Ishikawa (cell line): ENCODE data around the gene TRIM2.

Experiments used
- CEBPB ChIP-seq: IDR thresholded peaks from 2 replicates; pipeline ENCODE4 v1.6.1; 2012
- CREB1 ChIP-seq: IDR thresholded peaks from 2 replicates; pipeline ENCODE4 v1.6.1; 2012; ENCODE audit warnings: low read depth
- EGR1 ChIP-seq: IDR thresholded peaks from 2 replicates; pipeline ENCODE4 v1.6.1; 2012
- EP300 ChIP-seq: IDR thresholded peaks from 2 replicates; pipeline ENCODE4 v1.6.1; 2012; ENCODE audit warnings: borderline replicate concordance
- FOXM1 ChIP-seq: IDR thresholded peaks from 2 replicates; pipeline ENCODE4 v1.6.1; 2012; ENCODE audit warnings: low read depth, borderline replicate concordance
- MAX ChIP-seq: IDR thresholded peaks from 2 replicates; pipeline ENCODE4 v1.6.1; 2012
- NFIC ChIP-seq: IDR thresholded peaks from 2 replicates; pipeline ENCODE4 v1.6.1; 2012
- RAD21 ChIP-seq: IDR thresholded peaks from 2 replicates; pipeline ENCODE4 v1.6.1; 2012; ENCODE audit warnings: low read depth
- TAF1 ChIP-seq: IDR thresholded peaks from 2 replicates; pipeline ENCODE4 v1.6.1; 2012; ENCODE audit warnings: low read depth, mild to moderate bottlenecking
- TCF12 ChIP-seq: IDR thresholded peaks from 2 replicates; pipeline ENCODE4 v1.6.1; 2012; ENCODE audit warnings: low read depth
- TEAD4 ChIP-seq: IDR thresholded peaks from 2 replicates; pipeline ENCODE4 v1.6.1; 2012
- YY1 ChIP-seq: IDR thresholded peaks from 2 replicates; pipeline ENCODE4 v1.6.1; 2012; ENCODE audit warnings: low read depth
- ZBTB7A ChIP-seq: IDR thresholded peaks from 2 replicates; pipeline ENCODE4 v1.6.1; 2012; ENCODE audit warnings: low read depth
- TF ChIP-seq, protein P1 (sequence below): IDR thresholded peaks from 2 replicates; pipeline ENCODE4 v1.6.1; 2012
- TF ChIP-seq, protein P2 (sequence below): IDR thresholded peaks from 2 replicates; pipeline ENCODE4 v1.6.1; 2012; ENCODE audit warnings: low read depth, mild to moderate bottlenecking

Gene TRIM2

DNA sequence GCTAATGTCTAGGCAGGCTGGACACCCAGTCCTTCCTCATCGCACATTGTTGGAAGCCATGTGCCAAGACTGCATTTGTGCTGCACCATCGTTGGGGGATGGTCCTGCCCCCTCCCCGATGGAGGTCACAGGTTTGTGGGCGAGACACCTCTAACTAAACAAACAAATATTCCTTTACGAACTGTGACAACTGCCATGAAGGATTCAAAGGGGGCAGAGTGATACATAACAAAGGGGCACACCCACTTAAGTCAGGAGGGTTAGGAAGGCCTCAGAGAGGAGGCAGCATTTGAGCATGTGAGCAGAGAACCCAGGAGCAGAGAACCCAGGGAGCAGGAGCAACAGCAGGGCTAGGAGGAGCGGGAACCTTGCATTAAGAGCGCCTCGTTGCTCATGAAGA lies 37.1 kb downstream of the TRIM2 start:
- TF ChIP-seq EP300: no peak
- TF ChIP-seq EGR1: no peak
- TF ChIP-seq ZBTB7A: no peak
- TF ChIP-seq, protein P1, sequence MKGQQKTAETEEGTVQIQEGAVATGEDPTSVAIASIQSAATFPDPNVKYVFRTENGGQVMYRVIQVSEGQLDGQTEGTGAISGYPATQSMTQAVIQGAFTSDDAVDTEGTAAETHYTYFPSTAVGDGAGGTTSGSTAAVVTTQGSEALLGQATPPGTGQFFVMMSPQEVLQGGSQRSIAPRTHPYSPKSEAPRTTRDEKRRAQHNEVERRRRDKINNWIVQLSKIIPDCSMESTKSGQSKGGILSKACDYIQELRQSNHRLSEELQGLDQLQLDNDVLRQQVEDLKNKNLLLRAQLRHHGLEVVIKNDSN: no peak
- TF ChIP-seq MAX: no peak
- TF ChIP-seq, protein P2, sequence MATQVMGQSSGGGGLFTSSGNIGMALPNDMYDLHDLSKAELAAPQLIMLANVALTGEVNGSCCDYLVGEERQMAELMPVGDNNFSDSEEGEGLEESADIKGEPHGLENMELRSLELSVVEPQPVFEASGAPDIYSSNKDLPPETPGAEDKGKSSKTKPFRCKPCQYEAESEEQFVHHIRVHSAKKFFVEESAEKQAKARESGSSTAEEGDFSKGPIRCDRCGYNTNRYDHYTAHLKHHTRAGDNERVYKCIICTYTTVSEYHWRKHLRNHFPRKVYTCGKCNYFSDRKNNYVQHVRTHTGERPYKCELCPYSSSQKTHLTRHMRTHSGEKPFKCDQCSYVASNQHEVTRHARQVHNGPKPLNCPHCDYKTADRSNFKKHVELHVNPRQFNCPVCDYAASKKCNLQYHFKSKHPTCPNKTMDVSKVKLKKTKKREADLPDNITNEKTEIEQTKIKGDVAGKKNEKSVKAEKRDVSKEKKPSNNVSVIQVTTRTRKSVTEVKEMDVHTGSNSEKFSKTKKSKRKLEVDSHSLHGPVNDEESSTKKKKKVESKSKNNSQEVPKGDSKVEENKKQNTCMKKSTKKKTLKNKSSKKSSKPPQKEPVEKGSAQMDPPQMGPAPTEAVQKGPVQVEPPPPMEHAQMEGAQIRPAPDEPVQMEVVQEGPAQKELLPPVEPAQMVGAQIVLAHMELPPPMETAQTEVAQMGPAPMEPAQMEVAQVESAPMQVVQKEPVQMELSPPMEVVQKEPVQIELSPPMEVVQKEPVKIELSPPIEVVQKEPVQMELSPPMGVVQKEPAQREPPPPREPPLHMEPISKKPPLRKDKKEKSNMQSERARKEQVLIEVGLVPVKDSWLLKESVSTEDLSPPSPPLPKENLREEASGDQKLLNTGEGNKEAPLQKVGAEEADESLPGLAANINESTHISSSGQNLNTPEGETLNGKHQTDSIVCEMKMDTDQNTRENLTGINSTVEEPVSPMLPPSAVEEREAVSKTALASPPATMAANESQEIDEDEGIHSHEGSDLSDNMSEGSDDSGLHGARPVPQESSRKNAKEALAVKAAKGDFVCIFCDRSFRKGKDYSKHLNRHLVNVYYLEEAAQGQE: no peak
- no peak for TF ChIP-seq TCF12
- no peak for TF ChIP-seq CREB1
- TF ChIP-seq NFIC: no peak
- TF ChIP-seq FOXM1: no peak
- TF ChIP-seq TAF1: no peak
- TF ChIP-seq TEAD4: no peak
- no peak for TF ChIP-seq RAD21

DNA sequence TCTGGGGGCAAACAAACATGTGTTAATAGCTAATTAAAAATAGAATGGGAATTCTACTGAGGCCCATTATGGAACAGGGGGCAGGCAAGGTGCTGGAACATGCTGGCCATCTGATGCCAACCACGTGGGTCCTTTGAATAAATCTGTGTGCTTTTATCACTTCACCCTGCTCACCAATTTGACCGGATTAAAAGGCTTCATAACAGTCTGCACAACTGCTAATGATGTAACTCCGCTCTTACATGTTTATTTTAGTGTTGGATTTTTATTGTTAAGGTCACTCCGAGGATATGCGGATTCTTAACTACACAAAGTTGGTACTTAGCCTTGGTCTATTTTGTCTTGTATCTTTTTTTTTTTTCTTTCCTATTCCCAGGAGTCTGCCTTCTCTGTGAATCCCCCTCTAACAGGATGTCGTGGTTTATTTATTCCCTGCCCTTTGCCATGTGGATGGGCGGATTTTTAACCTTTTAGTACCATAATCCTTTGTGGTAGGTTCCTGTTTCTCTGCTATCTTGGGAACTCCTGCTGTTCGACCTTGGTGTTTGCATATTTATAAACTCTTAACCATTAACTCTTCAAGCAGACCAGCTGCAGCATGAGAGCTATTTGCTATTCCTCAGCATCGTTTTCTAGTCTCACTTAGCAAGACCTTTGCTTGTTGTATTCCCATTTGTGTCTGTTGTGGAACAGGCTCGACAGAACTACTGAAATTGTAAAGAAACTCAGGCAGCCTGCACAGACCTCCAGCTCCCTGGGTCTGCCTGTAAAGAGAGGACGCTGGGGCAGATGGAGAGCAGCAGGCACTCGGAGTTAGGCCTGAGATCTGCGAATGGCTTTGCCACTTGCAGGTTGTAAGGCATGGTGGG lies 38.0 kb downstream of the TRIM2 start:
- TF ChIP-seq MAX: no peak
- TF ChIP-seq, protein P1: no peak
- TF ChIP-seq FOXM1: no peak
- TF ChIP-seq TAF1: no peak

DNA sequence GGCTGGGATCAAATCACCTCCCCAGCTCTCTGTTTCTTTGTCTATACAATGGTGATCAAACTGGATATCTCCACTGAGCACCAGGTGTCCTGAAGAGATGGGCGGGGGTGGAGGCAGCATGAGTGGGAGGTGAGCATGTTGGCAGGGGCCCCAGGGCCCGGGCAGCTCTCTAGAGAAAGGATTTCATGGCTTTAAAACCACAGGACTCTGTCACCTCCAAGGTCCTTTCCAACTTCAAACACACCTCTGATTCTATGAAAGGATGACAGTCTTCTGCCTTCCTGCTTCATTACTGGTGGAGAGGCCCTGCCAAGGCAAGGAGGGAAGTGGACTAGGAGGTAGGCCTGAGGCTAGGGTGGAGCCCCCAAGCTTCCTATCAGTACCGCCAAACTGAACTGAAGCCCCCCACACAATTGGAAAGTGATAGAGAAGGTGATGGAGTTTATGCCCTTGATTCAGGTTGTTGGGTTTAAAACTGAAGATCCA lies 38.6 kb downstream of the TRIM2 start:
- TF ChIP-seq FOXM1 (no peak), RAD21 (no peak), MAX (no peak), TCF12 (no peak), YY1 (no peak), CEBPB (no peak)
- TF ChIP-seq, protein P1: no peak

DNA sequence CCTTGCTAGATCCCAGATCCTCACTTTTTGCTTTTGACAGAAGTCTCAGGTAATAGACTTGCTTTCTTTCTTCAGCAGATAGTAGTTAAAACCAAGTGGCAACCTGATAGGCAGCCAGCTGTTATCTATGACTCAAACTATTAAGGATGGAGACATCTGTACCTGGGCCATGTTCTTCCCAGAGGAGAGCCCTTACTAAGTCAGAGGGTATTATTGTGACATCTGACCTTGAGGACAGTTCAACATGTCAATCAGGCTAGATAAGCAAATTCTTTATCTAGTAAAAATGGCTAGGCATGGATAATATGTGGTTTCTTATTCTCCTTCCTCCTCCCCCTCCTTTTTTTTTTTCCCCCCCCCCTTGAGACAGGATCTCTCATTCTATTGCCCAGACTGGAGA lies 39.2 kb downstream of the TRIM2 start:
- no peak for TF ChIP-seq CEBPB
- no peak for TF ChIP-seq EP300
- no peak for TF ChIP-seq CREB1
- TF ChIP-seq, protein P1: no peak
- TF ChIP-seq EGR1: no peak
- no peak for TF ChIP-seq TCF12
- no peak for TF ChIP-seq YY1

DNA sequence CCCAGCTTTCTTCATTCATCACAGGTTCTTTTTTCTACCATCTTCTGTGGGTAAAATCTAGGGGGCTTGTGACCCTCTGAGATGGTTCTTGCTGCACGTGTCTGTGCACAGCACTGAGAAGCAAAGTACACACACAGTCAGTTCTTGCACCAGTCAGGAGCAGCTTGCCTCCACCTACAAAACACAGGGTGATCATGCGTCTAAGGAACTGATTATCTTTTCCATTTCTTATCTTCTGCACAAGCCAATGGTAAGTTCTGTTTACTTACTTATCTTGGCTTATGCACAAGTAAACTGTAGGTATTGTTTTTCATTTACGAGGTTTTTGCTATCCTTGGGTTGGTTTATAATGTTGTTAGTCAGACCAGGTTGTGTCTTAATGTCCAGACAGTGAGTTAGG lies 40.7 kb downstream of the TRIM2 start:
- TF ChIP-seq, protein P2: no peak
- TF ChIP-seq TAF1 (no peak), NFIC (no peak), MAX (no peak), ZBTB7A (no peak), EP300 (no peak), CEBPB (no peak)
- TF ChIP-seq, protein P1: no peak
